Hepatocyte (in vitro differentiated cells): Measurements from ENCODE around the gene GATC. TPM values are rescaled to one million over a fixed set of nuclear protein-coding genes. Genes with fewer than 3 reads are reported as not detected.

Experiments
- DNase-seq: peaks from one replicate; pipeline ENCODE4 v3.0.0-alpha.2; 2016; ENCODE audit warnings: low spot score
- H2AFZ ChIP-seq: fragments of 200-600 bp; sonication (generic); 2 replicates; pipeline ENCODE4 v1.6.0; 2016; ENCODE audit warnings: antibody characterized with exemption, mild to moderate bottlenecking
- H3K27ac ChIP-seq: fragments of 200-600 bp; sonication (generic); 2 replicates; pipeline ENCODE4 v1.5.1; 2016; ENCODE audit warnings: mild to moderate bottlenecking
- H3K27me3 ChIP-seq: fragments of 200-600 bp; sonication (generic); 2 replicates; pipeline ENCODE4 v1.6.1; 2016
- H3K36me3 ChIP-seq: fragments of 200-600 bp; sonication (generic); replicated peaks from 2 replicates; pipeline ENCODE4 v1.5.1; 2016; ENCODE audit warnings: low read depth; ENCODE audit not compliant: insufficient read depth
- H3K4me1 ChIP-seq: fragments of 200-600 bp; sonication (generic); 2 replicates; pipeline ENCODE4 v1.5.1; 2016; ENCODE audit warnings: mild to moderate bottlenecking, moderate library complexity; ENCODE audit not compliant: insufficient read depth
- H3K4me2 ChIP-seq: fragments of 200-600 bp; sonication (generic); 2 replicates; pipeline ENCODE4 v1.6.0; 2016
- H3K4me3 ChIP-seq: fragments of 200-600 bp; sonication (generic); 2 replicates; pipeline ENCODE4 v1.5.1; 2016; ENCODE audit warnings: mild to moderate bottlenecking
- H3K79me2 ChIP-seq: fragments of 200-600 bp; sonication (generic); 2 replicates; pipeline ENCODE4 v1.6.0; 2017; ENCODE audit warnings: mild to moderate bottlenecking
- H3K9me2 ChIP-seq: fragments of 200-600 bp; sonication (generic); replicated peaks from 2 replicates; pipeline ENCODE4 v1.6.0; 2017; ENCODE audit warnings: mild to moderate bottlenecking; ENCODE audit not compliant: insufficient read depth
- H3K9me3 ChIP-seq: fragments of 200-600 bp; sonication (generic); 2 replicates; pipeline ENCODE4 v1.5.1; 2016; ENCODE audit warnings: low read depth, mild to moderate bottlenecking
- H4K20me1 ChIP-seq: fragments of 200-600 bp; sonication (generic); 2 replicates; pipeline ENCODE4 v1.6.0; 2016; ENCODE audit warnings: mild to moderate bottlenecking; ENCODE audit not compliant: insufficient read depth, poor library complexity, severe bottlenecking
- EZH2 ChIP-seq: fragments of 200-600 bp; sonication (generic); IDR thresholded peaks from 2 replicates; pipeline ENCODE4 v1.6.1; 2016; ENCODE audit warnings: antibody characterized with exemption, mild to moderate bottlenecking, borderline replicate concordance
- EZH2phosphoT487 ChIP-seq: fragments of 200-600 bp; sonication (generic); IDR thresholded peaks from one replicate; pipeline ENCODE4 v1.6.1; 2018; ENCODE audit warnings: antibody characterized with exemption, mild to moderate bottlenecking, low read depth, moderate library complexity; ENCODE audit not compliant: unreplicated experiment, severe bottlenecking
- WGBS: methylation state at CpG from one replicate; pipeline ENCODE4 v1.1.6; 2016; ENCODE audit warnings: low lambda C conversion rate; ENCODE audit errors: missing lambda C conversion rate; 5-methylcytosine and 5-hydroxymethylcytosine counted together
- polyA plus RNA-seq: library from polyadenylated mRNA; unstranded; fragments of >200 nt; fragmentation: Nextera tagmentation; extraction: Ambion mirVana; gene quantifications from 2 replicates; pipeline ENCODE4 v1.2.1, GENCODE V29; 2016
- total RNA-seq: library from RNA; depleted of rRNA; stranded (reverse); fragments of >200 nt; gene quantifications from 2 replicates; pipeline ENCODE4 v1.2.3, GENCODE V29; 2014
- TF ChIP-seq, protein P1 (sequence below): fragments of 200-600 bp; sonication (generic); IDR thresholded peaks from 2 replicates; pipeline ENCODE4 v1.5.1; 2016; ENCODE audit warnings: antibody characterized with exemption, mild to moderate bottlenecking; ENCODE audit not compliant: poor library complexity

GATC gene
- total and polyA plus RNA-seq, 2 experiments from 2014 or later, result 19.0 to 35.0 TPM

DNA sequence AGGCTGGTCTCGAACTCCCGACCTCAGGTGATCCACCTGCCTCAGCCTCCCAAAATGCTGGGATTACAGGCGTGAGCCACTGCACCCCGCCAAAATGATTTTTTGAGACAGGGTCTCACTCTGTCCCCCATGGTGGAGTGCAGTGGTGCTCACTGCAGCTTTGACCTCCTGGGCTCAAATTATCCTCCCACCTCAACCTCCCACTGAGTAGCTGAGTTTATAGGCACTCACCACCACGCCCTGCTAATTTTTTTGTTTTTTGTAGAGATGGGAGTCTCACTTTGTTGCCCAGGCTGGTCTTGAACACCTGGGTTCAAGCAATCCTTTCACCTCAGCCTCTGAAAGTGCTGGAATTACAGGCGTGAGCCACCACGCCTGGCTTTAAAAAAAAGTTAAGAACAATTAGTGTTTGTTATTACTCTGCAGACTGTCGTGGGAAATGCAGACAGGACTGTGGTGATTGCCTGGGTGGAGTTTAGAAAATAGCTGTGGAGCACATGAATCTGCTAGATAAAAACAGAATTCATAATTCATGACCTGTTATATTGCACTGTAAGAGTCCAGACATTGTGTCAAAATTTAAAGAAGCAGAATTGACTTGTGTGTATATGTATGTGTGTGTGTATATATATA lies 17.5 kb upstream of the GATC start:
- DNase-seq, result no peak
- no peak for TF ChIP-seq EZH2
- TF ChIP-seq EZH2phosphoT487, result no peak
- TF ChIP-seq, protein P1, sequence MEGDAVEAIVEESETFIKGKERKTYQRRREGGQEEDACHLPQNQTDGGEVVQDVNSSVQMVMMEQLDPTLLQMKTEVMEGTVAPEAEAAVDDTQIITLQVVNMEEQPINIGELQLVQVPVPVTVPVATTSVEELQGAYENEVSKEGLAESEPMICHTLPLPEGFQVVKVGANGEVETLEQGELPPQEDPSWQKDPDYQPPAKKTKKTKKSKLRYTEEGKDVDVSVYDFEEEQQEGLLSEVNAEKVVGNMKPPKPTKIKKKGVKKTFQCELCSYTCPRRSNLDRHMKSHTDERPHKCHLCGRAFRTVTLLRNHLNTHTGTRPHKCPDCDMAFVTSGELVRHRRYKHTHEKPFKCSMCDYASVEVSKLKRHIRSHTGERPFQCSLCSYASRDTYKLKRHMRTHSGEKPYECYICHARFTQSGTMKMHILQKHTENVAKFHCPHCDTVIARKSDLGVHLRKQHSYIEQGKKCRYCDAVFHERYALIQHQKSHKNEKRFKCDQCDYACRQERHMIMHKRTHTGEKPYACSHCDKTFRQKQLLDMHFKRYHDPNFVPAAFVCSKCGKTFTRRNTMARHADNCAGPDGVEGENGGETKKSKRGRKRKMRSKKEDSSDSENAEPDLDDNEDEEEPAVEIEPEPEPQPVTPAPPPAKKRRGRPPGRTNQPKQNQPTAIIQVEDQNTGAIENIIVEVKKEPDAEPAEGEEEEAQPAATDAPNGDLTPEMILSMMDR, result no peak
- Histone ChIP-seq H3K27ac (no peak overlapping the region), H3K36me3 (no peaks in the 10 kb centered on the region), H3K4me3 (no peak overlapping the region), H4K20me1 (no peaks in the 10 kb centered on the region), H3K4me2 (no peak overlapping the region), H3K4me1 (no peaks in the 10 kb centered on the region), H2AFZ (no peak overlapping the region), H3K79me2 (no peaks in the 10 kb centered on the region), H3K9me3 (no peaks in the 10 kb centered on the region), H3K27me3 (no peaks in the 10 kb centered on the region), H3K9me2 (no peaks in the 10 kb centered on the region)
- 61% methylated on average over 8 of the region's 8 CpGs for WGBS

DNA sequence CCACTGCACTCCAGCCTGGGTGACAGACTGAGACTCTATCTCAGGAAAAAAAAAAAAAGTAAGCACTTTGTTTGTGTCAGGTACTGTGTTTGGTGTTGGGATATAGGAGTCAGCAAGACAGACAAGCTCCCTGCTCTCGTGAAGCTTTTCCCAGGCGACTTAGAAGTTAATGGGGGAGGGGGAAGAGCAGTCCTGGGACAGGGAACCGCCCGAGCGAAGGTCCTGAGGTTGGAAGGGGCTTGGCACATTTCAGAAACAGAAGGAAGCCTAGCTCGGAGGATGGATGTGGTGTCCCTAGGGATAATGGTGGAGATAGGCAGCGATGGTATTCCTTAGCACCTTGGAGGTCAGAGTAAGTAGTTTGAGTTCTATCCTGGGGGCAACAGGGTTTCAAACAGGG lies 16.9 kb upstream of the GATC start:
- Histone ChIP-seq H3K27me3 (no peaks in the 10 kb centered on the region), H3K36me3 (no peaks in the 10 kb centered on the region), H3K27ac (no peak overlapping the region), H3K9me3 (no peaks in the 10 kb centered on the region), H2AFZ (no peak overlapping the region), H3K79me2 (no peaks in the 10 kb centered on the region), H4K20me1 (no peaks in the 10 kb centered on the region), H3K4me1 (no peaks in the 10 kb centered on the region), H3K4me2 (no peak overlapping the region), H3K4me3 (no peak overlapping the region), H3K9me2 (no peaks in the 10 kb centered on the region)
- DNase-seq, result no peak
- TF ChIP-seq, protein P1, result no peak
- TF ChIP-seq EZH2phosphoT487 (no peak), EZH2 (no peak)
- WGBS, result 58% methylated on average over 7 of the region's 7 CpGs

DNA sequence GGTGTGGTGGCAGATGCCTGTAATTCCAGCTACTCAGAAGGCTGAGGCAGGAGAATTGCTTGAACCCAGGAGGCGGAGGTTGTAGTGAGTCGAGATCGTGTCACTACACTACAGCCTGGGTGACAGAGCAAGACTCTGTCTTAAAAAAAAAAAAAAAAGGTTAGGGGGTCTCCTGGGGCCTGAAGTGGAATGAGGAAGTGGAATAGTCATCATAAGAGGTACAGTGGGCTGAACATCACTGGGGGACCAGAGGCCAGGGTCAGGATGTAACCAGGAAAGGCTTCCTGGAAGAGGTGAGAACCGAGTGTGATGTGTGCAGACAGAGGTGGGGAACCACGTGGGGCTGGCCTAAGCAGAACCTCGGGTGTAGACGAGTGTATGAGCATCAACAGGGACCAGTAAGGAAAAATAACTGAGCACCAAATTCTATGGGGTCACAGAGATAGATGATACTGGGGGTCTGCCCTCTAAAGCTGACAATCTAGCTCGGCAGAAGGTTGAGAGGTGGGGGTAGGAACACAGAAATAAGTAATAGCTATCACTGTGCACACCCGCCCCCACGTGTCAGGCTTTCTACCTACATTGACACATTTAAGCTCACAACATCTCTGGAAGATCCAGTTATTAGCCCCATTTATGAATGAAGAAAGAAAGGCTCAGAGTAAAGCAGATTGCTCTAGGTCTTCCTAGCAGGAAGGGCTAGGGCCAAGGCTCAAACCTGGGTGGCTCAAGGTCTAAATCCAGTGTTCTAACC lies 13.3 kb upstream of the GATC start:
- Histone ChIP-seq H2AFZ (no peak overlapping the region), H3K4me3 (no peak overlapping the region), H3K9me3 (no peaks in the 10 kb centered on the region), H3K79me2 (no peaks in the 10 kb centered on the region), H3K27me3 (no peaks in the 10 kb centered on the region), H3K9me2 (no peaks in the 10 kb centered on the region), H4K20me1 (no peaks in the 10 kb centered on the region), H3K27ac (no peak overlapping the region), H3K36me3 (no peaks in the 10 kb centered on the region), H3K4me2 (no peak overlapping the region), H3K4me1 (no peaks in the 10 kb centered on the region)
- DNase-seq, result no peak
- 75% methylated on average over 10 of the region's 10 CpGs for WGBS
- TF ChIP-seq, protein P1, result no peak
- TF ChIP-seq EZH2 (no peak), EZH2phosphoT487 (no peak)
